Tibial artery (tissue), 4 donors: ENCODE measurements around the gene TPD52L2.

ENCODE experiments used
- DNase-seq, 2 donors: peaks; one replicate each; pipeline ENCODE4 v3.0.0-alpha.2; 2019
- H3K27ac ChIP-seq, 2 donors: fragments of 200-600 bp; sonication (generic) in 1 of 2; 1 replicate in 1 of 2; 2 replicates in 1 of 2; pipeline ENCODE4 v1.5.1; 2018 to 2019; ENCODE audit warnings: mild to moderate bottlenecking in 1 of 2
- H3K27me3 ChIP-seq, 2 donors: fragments of 200-600 bp; sonication (generic) in 1 of 2; one replicate each; pipeline versions ENCODE4 v1.5.1 to v1.6.0; 2016 to 2019
- H3K36me3 ChIP-seq, 3 donors: fragments of 200-600 bp; sonication (generic) in 2 of 3; one replicate each; pipeline ENCODE4 v1.5.1; 2016 to 2019; ENCODE audit warnings: mild to moderate bottlenecking in 2 of 3
- H3K4me1 ChIP-seq, 4 donors: fragments of 200-600 bp; sonication (generic) in 2 of 4; 1 replicate in 3 of 4; 2 replicates in 1 of 4; pipeline ENCODE4 v1.5.1; 2016 to 2019
- H3K4me3 ChIP-seq, 2 donors: fragments of 200-600 bp; sonication (generic) in 1 of 2; 1 replicate in 1 of 2; 2 replicates in 1 of 2; pipeline ENCODE4 v1.5.1; 2018 to 2019; ENCODE audit warnings: mild to moderate bottlenecking in 2 of 2
- H3K9me3 ChIP-seq, 3 donors: fragments of 200-600 bp; sonication (generic) in 1 of 3; one replicate each; pipeline ENCODE4 v1.5.1; 2016 to 2019
- intact Hi-C: fragments of 100-400 bp; cut with DNase I; formaldehyde crosslinking; loops from one replicate; pipeline ENCODE4 v1.15.0; 2023; ENCODE audit warnings: low total_unique reads
- TF ChIP-seq, protein P1 (sequence below), 2 experiments: fragments of 200-600 bp in 1 of 2; fragments of 450-650 bp in 1 of 2; IDR thresholded peaks; one replicate each; pipeline ENCODE4 v1.5.1; 2017 to 2019; ENCODE audit warnings: antibody characterized with exemption in 2 of 2, mild to moderate bottlenecking in 1 of 2, moderate library complexity in 1 of 2

Gene TPD52L2

DNA sequence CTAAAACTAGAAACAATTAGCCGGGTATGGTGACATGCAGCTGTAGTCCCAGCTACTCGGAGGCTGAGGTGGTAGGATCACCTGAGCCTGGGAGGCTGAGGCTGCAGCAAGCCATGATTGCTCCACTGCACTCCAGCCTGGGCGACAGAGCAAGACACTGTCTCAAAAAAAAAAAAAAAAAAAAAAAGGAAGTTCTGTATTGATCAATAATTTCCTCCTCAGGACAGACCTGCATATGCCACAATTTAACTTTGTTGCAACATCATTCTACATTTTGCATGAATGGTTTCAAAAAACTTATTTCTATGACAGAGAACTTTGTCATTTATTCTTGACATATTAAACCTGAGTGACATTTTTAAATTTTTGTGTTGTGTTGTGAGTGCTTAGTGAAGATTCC, 35.3 kb downstream of the TPD52L2 start:
- H3K36me3 ChIP-seq: no peaks in the 10 kb centered on the region
- H3K9me3 ChIP-seq: no peaks in the 10 kb centered on the region
- peaks cover 0 to 26% (median 17%) of the 10 kb centered on the region in 4 donors for H3K4me1 ChIP-seq
- no peak overlapping the region for H3K27ac ChIP-seq
- H3K27me3 ChIP-seq: no peaks in the 10 kb centered on the region
- intact Hi-C loops: no loop called here
- TF ChIP-seq, protein P1, sequence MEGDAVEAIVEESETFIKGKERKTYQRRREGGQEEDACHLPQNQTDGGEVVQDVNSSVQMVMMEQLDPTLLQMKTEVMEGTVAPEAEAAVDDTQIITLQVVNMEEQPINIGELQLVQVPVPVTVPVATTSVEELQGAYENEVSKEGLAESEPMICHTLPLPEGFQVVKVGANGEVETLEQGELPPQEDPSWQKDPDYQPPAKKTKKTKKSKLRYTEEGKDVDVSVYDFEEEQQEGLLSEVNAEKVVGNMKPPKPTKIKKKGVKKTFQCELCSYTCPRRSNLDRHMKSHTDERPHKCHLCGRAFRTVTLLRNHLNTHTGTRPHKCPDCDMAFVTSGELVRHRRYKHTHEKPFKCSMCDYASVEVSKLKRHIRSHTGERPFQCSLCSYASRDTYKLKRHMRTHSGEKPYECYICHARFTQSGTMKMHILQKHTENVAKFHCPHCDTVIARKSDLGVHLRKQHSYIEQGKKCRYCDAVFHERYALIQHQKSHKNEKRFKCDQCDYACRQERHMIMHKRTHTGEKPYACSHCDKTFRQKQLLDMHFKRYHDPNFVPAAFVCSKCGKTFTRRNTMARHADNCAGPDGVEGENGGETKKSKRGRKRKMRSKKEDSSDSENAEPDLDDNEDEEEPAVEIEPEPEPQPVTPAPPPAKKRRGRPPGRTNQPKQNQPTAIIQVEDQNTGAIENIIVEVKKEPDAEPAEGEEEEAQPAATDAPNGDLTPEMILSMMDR (IDR thresholded peaks at IDR 0.05): no peak
- DNase-seq: no peak
- H3K4me3 ChIP-seq: no peak overlapping the region

DNA sequence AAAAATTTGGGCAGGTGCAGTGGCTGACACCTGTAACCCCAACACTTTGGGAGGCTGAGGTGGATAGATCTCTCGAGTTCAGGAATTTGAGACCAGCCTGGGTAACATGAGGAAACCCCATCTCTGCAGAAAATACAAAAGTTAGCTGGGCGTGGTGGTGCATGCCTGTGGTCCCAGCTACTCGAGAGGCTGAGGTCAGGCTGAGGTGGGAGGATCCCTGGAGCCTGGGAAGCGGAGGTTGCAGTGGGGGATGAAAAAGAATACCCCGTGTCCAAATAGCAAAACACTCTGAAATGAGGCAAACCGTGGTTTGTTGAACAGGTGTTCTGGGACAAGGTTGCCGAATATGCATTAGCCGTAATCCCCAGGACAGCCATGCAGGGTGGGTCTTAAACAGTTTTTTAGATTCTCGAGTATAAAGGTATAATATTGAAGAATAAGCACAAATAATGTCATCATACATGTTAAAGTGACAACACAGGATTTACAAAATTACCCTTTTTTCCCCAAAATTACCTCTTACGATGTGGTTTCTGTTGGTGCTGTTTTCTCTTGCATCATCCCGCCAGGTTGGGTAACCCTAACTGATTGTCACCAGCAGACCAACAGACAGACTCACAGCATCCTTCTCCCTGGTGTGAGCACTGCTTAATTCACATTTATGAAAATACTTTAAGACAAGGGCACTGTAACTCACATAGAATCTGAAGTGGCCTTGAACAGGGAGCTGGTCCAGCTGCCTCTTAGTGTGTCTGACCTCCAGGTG, 38.9 kb downstream of the TPD52L2 start:
- intact Hi-C loops: no loop called here
- no peak for DNase-seq
- H3K4me1 ChIP-seq: peaks cover 0 to 3% (median 0%) of the 10 kb centered on the region in 4 donors
- H3K4me3 ChIP-seq: no peak overlapping the region
- no peaks in the 10 kb centered on the region for H3K36me3 ChIP-seq
- H3K9me3 ChIP-seq: no peaks in the 10 kb centered on the region
- H3K27me3 ChIP-seq: no peaks in the 10 kb centered on the region
- TF ChIP-seq, protein P1 (IDR thresholded peaks at IDR 0.05): no peak
- no peak overlapping the region for H3K27ac ChIP-seq

DNA sequence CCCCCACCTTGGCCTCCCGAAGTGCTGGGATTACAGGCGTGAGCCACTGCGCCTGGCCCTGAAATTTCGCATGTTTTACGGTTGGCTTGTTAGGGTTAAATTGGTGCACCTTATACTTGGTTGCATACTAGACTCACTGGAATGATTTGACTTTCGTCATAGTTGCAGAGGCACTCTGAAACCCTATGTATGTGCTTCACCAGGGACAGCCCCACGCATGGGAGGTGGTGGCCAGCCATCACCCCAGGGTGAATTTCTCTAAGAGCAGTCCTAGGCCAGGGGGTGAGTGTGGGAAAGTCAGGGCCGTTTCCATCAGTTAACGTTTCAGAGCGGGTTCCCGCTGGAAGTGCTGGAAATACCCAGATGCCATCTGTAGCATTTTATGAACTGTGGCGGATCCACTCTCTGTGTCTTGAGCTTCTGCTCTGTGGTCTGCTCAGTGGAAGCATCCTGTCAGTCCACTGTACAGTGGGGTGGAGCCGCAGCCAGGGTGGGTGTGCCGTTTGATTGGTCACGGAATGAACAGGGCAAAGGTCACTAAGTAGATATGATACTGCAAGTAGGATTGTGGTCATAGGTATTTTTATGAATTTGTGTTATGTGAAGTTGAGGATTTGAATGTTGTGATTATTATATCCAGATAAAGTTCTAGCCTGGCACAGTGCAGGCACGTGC, 43.1 kb downstream of the TPD52L2 start:
- no peak for DNase-seq
- H3K9me3 ChIP-seq: no peaks in the 10 kb centered on the region
- peaks cover 0 to 9% (median 1%) of the 10 kb centered on the region in 4 donors for H3K4me1 ChIP-seq
- no peak overlapping the region for H3K27ac ChIP-seq
- no peak overlapping the region for H3K4me3 ChIP-seq
- intact Hi-C loops: no loop called here
- TF ChIP-seq, protein P1 (IDR thresholded peaks at IDR 0.05): no peak
- no peaks in the 10 kb centered on the region for H3K36me3 ChIP-seq
- H3K27me3 ChIP-seq: no peaks in the 10 kb centered on the region

DNA sequence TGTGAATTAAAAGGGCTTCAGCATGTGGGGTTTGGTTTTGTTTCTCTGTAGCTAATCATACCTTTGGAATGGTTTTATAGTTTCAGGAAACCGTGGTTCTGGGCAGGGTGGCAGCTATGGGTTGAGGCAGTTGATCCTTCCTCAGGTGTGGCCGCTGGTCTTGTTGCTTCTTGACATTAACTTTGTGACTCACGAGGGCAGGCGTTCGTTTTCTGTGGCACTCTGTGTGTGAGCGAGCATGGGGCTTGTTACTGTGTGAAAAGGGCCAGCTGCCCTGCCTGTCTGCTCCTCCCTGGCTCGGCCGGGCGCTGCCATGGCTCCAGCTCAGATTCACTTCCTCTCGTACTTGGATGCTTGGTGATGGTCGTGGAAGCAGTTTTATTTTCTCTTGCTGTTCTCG, 46.1 kb downstream of the TPD52L2 start:
- intact Hi-C loops: no loop called here
- no peak for DNase-seq
- TF ChIP-seq, protein P1 (IDR thresholded peaks at IDR 0.05): no peak
- Histone ChIP-seq H3K9me3 (no peaks in the 10 kb centered on the region), H3K4me1 (peaks cover 0 to 9% (median 1%) of the 10 kb centered on the region in 4 donors), H3K36me3 (no peaks in the 10 kb centered on the region), H3K4me3 (no peak overlapping the region), H3K27me3 (no peaks in the 10 kb centered on the region), H3K27ac (no peak overlapping the region)

DNA sequence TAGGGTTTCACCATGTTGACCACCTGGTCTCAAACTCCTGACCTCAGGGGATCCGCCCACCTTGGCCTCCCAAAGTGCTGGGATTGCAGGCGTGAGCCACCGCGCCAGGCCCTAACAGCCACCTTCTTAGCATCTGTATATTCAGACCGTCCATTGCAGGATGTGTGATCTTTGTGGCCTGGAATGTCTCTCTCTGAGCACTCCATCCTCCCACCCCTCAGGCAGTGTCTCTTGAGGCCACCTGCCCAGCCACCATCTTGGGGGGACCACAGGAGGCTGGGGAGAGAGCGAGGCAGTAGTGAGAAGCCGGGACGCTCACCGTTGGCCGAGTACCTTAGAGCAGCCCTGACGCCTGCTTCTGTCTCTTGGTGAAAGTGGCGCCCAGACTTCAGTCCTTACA, 48.7 kb downstream of the TPD52L2 start:
- TF ChIP-seq, protein P1 (IDR thresholded peaks at IDR 0.05): no peak
- Histone ChIP-seq H3K27me3 (no peaks in the 10 kb centered on the region), H3K9me3 (no peaks in the 10 kb centered on the region), H3K4me3 (no peak overlapping the region), H3K36me3 (peaks cover 0 to 12% (median 10%) of the 10 kb centered on the region in 3 donors), H3K4me1 (peaks cover 0 to 9% (median 1%) of the 10 kb centered on the region in 4 donors), H3K27ac (no peak overlapping the region)
- no peak for DNase-seq
- intact Hi-C loops: no loop called here
